HG03066 (cell line): ENCODE results near the gene RPP25L.

ENCODE experiments used
- ATAC-seq: cut with Tn5 transposase; IDR thresholded peaks from one replicate; pipeline ENCODE4 v1.9.1; 2021; ENCODE audit warnings: low read depth; ENCODE audit not compliant: unreplicated experiment

The RPP25L gene

DNA sequence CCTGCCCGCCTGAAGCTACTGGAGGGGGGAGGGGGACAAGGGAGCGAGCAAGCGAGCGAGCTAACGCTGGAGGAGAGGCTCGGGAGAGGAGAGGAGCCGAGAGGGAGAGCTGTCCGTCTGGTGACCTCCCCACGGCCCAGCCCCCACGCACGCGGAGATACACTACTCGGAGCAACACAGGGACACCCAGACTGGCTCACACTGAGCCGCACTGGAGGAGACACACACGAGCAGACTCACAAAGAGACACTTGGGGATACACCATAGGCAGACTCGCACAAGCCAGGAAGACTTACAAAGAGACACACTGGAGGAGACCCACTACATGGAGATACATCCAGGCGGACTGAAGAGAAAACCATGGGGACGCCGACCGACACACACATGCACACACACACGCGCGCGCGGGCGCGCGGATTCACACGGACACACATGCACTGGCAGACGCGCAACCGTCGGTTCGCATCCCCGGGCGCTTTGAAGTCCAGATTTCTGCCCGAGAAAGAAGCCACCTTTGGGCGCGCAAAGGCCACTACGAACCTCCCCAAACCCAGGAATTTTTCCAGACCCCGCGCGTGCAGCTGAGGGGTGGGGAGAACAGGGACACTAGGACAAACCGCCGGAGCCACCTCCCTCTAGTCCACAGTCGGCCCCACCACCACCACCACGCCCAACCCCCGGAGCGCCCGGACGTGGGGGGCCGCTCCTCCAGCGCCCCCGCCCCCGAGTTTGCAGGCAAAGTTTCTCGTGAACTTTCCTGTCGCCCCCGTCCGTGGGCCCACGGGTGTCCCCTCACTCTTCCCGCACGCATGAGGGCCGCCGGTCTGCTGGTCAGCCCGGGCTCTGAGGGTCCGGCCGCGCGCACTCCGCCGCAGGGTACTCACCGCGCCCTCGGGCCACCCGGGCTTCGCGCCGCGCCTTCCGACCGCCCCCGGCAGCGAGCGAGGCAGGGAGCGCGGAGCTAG, 22.9 kb downstream of the RPP25L start:
- ATAC-seq = no peak

DNA sequence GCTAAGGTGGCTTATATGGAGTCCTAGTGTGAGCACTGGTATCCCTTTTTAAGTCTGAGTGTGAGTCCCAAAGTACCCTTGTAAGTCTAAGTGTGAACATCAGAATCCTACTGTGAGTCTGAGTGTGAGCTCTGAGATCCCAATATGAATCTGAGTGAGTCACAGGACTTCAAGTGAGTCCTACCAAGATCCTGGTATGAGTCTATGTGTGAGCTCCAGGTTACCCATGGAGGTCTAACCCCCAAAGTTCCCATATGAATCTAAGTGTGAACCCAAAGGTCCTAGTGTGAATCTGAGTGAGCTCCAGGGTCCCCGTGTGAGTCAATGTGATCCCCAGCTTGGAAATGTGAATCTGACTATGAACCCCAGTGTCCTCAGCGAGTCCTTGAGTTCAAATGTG, 24.6 kb downstream of the RPP25L start:
- no peak for ATAC-seq

GRCh38 chr9:34585946-34586669, 25.8 kb downstream of the RPP25L start:
- no peak for ATAC-seq

- no peak for ATAC-seq
Observed at GRCh38 chr9:34584970-34585369, 26.9 kb downstream of the RPP25L start.

GRCh38 chr9:34582787-34583186, 29.1 kb downstream of the RPP25L start:
- no peak for ATAC-seq

DNA sequence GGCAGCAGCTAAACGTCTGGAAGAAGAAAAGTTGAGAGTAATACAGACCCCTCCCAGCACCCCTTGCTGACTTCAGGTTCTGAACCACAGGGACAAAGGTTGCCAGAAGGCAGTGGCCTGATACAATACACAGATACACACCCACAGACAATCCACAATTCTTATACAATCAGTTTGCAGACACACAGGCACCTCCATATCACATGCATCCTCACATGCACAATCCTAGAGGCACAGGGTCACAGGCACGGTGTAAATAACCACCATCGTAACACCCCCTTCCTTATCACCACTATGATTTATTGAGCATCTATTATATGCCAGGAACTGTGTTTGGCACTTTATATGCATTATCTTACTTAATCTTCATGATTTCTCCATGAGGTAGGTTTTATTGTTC, 30.6 kb downstream of the RPP25L start:
- ATAC-seq = no peak

- ATAC-seq = no peak
Observed at GRCh38 chr9:34580358-34580757, 31.5 kb downstream of the RPP25L start.

- ATAC-seq = no peak
Observed at GRCh38 chr9:34579808-34580163, 32.1 kb downstream of the RPP25L start.

GRCh38 chr9:34579104-34579807, 32.6 kb downstream of the RPP25L start:
- ATAC-seq = no peak

GRCh38 chr9:34578241-34579103, 33.4 kb downstream of the RPP25L start:
- ATAC-seq = no peak

- ATAC-seq = no peak
Observed at GRCh38 chr9:34577400-34578240, 34.3 kb downstream of the RPP25L start.

- ATAC-seq = no peak
Observed at GRCh38 chr9:34576597-34577399, 35.1 kb downstream of the RPP25L start.

DNA sequence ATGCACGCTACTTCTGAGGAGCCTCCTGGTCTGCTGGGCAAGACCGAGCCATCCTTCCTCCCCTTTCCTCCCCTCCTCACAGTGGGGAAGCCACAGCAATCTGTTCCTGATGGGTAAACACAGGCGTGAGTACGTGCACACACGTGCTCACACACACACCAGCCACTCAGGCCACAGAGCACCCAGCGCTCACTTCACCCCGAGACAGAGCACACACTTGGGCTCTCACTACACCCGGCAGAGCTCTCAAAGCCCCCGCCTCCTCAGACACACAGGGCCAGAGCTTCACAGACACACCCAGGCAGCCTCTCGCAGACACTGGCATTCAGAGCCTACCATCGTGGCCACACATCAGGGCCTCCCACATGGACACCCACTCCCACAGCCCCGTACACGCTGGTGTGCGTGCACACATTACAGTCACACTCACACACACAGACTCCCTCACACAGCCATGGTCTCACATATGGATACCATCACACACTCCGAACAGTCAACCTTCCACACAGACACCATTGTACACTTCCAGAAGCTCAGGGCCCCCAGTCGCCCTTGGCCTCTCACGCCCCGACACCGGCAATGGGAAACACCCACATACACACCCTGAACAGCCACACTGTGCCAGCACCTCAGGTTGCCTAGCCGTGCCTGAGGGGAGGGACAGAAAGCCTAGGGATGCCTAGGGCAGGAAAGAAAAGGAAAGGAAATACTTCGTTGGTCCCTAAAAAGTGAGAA, 35.9 kb downstream of the RPP25L start:
- no peak for ATAC-seq

- ATAC-seq = no peak
Observed at GRCh38 chr9:34575241-34575640, 36.7 kb downstream of the RPP25L start.

- no peak for ATAC-seq
Observed at GRCh38 chr9:34574571-34574970, 37.3 kb downstream of the RPP25L start.

DNA sequence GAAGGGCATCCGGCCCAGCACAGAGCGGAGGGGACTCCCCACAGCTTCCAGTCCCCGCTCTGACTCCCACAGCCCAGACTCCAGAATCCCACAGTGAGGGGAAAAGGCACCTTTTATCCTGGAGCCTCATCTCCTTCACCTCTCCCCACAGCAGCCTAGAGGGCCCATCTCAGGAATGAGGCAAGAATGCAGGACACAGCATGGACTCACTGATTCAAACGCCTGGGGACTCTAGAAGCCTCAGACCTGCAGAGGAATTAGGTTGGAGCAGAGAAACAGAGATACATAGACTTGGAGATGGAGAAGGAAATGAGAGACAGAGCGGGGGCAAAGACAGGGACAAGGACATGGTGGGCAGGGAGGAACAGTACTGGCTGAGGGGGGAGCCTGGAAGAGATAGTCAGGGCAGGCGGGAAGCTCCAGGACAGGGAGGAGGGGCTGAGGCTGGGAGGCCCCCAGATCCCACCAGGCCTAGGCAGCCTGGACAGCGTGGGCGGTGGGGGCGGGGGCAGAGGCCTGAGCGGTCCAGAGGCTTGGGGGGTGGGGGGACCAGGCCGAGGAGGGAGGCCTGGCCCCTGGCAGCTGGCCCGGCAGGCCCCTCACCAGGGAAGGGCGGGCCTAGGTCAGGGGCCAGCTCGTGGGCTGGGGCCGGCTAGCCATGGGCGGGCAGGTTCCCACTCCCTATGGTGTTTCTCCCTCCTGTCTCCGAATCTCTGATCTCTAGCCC, 38.1 kb downstream of the RPP25L start:
- ATAC-seq = no peak

DNA sequence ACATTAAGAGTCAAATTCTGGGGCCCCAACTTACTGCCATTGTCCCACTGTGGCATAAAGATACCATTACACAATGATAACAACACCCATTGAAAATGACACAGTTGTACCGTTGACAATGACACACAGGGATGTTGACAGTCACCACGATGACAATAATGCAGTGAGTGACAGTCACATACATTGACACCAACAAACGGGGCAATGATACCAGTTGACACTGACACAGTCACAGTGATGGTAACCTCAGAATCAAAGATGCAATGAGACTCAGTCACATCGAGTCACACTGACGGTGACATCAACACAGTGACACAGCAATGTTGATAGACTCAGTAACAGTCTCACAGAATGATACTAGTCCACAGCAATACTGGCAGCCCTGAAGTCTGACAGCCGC, 39.3 kb downstream of the RPP25L start:
- no peak for ATAC-seq
